PFSK-1 (cell line): Measurements from ENCODE around the gene REXO2.

ENCODE experiments used
- FOXP2 ChIP-seq: optimal IDR thresholded peaks from 2 replicates; pipeline ENCODE3; 2011; ENCODE audit warnings: borderline replicate concordance, control low read depth, inconsistent platforms; ENCODE audit not compliant: insufficient read depth; ENCODE audit errors: extremely low read length, extremely low read depth
- POLR2AphosphoS5 ChIP-seq: IDR thresholded peaks from 2 replicates; pipeline ENCODE4 v1.6.1; 2012; ENCODE audit warnings: low read depth, mild to moderate bottlenecking, control low read depth, low read length, moderate library complexity
- REST ChIP-seq, 2 experiments: IDR thresholded peaks; 2 replicates each; pipeline versions ENCODE4 v1.6.1 to v1.8.0; 2011 to 2012; ENCODE audit warnings: low read depth in 2 of 2, low read length in 2 of 2, control low read depth in 1 of 2, inconsistent platforms in 1 of 2, mild to moderate bottlenecking in 1 of 2, moderate library complexity in 1 of 2; ENCODE audit not compliant: insufficient read depth in 1 of 2
- SIN3A ChIP-seq: IDR thresholded peaks from 2 replicates; pipeline ENCODE4 v1.6.1; 2012; ENCODE audit warnings: mild to moderate bottlenecking, low read length, moderate library complexity, borderline replicate concordance; ENCODE audit not compliant: insufficient read depth
- TAF1 ChIP-seq: IDR thresholded peaks from 2 replicates; pipeline ENCODE4 v1.6.1; 2012; ENCODE audit warnings: low read length, control low read depth, borderline replicate concordance; ENCODE audit not compliant: insufficient read depth

GRCh38 chr11:114433376-114433775 is 5.9 kb upstream of the REXO2 start:
- TF ChIP-seq REST (IDR thresholded peaks at IDR 0.05; ENCODE audit: insufficient read depth in 1 of 2, low read depth in 2 of 2, low read length in 2 of 2) (no peak), TAF1 (no peak), SIN3A (no peak), POLR2AphosphoS5 (no peak), FOXP2 (no peak)
